Mucosa of descending colon (tissue), 3 donors: ENCODE results near the gene SLC4A4. TPM values are rescaled to one million over a fixed set of nuclear protein-coding genes. Genes with fewer than 3 reads are reported as not detected.

Experiments
- ATAC-seq: fragments of 200-7000 bp; cut with Tn5 transposase; one replicate; pipeline ENCODE4 v1.9.1; 2020; ENCODE audit warnings: mild to moderate bottlenecking, moderate library complexity
- DNase-seq, 3 donors: peaks; one replicate each; pipeline ENCODE4 v3.0.0-alpha.2; 2020
- H3K36me3 ChIP-seq: fragments of 200-600 bp; one replicate; pipeline ENCODE4 v1.8.0; 2021; ENCODE audit warnings: low read depth, mild to moderate bottlenecking
- H3K4me1 ChIP-seq: fragments of 200-600 bp; one replicate; pipeline ENCODE4 v1.8.0; 2021; ENCODE audit warnings: low read depth, mild to moderate bottlenecking
- H3K4me3 ChIP-seq: fragments of 200-600 bp; one replicate; pipeline ENCODE4 v1.8.0; 2021; ENCODE audit warnings: mild to moderate bottlenecking
- H3K9me3 ChIP-seq: fragments of 200-600 bp; one replicate; pipeline ENCODE4 v1.8.0; 2021; ENCODE audit warnings: mild to moderate bottlenecking
- CTCF ChIP-seq: fragments of 200-600 bp; IDR thresholded peaks from one replicate; pipeline ENCODE4 v1.8.0; 2022; ENCODE audit warnings: antibody characterized with exemption, mild to moderate bottlenecking
- intact Hi-C, 2 donors: fragments of 100-400 bp; cut with DNase I in 1 of 2; cut with micrococcal nuclease in 1 of 2; formaldehyde crosslinking; loops; one replicate each; pipeline versions ENCODE4 v1.11.0 to v1.11.1; 2022; cut with DNase I, micrococcal nuclease
- total RNA-seq, 3 donors: library from RNA; stranded (reverse); fragmentation: NEBNext Ultra II Directional in 2 of 3; extraction: Animal tissue kit (Norgen Biotek cat#: 25700) in 2 of 3; gene quantifications; one replicate each; pipeline versions ENCODE4 v1.2.1 to v1.2.4, GENCODE V29; 2021 to 2023
- donor health status: DM: no; HTN: no; CAD: no; lungs with moderate emphysema.
- donor health status: DM: no; HTN: no; CAD: no.
- donor health status: DM: no; HTN: yes; CAD: no.

SLC4A4 gene
- total RNA-seq, 3 donors from 2014 or later = 102 to 248 (median 165) TPM

DNA sequence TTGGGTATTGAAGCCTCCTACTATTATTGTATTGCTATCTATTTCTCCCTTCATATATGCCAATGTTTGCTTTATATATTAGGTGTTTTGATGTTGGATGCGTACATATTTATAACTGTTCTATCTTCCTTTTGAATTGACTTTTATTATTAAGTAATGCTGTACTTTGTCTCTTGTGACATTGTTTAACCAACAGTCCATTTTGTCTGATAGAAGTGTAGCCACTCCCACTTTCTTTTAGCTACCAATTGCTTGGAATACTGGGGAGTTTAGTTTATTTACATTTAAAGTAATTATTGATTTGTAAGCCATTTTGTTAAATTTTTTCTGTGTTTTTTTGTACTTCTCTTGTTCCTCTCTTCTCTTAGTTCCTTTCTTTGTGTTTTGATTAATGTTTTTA lies 249.2 kb downstream of the SLC4A4 start:
- Histone ChIP-seq H3K9me3 (no peaks in the 10 kb centered on the region), H3K36me3 (no peaks in the 10 kb centered on the region), H3K4me3 (no peak overlapping the region), H3K4me1 (no peaks in the 10 kb centered on the region)
- intact Hi-C loops = no loop called here
- DNase-seq (no peak), ATAC-seq (no peak)
- no peak for TF ChIP-seq CTCF

- no peak overlapping the region for H3K4me3 ChIP-seq
- DNase-seq (no peak), ATAC-seq (no peak)
- no peak for TF ChIP-seq CTCF
- intact Hi-C loops = no loop called here
- H3K4me1 ChIP-seq = no peaks in the 10 kb centered on the region
- H3K36me3 ChIP-seq = no peaks in the 10 kb centered on the region
- no peaks in the 10 kb centered on the region for H3K9me3 ChIP-seq
Measured at GRCh38 chr4:71592793-71593192, 254.0 kb downstream of the SLC4A4 start.

DNA sequence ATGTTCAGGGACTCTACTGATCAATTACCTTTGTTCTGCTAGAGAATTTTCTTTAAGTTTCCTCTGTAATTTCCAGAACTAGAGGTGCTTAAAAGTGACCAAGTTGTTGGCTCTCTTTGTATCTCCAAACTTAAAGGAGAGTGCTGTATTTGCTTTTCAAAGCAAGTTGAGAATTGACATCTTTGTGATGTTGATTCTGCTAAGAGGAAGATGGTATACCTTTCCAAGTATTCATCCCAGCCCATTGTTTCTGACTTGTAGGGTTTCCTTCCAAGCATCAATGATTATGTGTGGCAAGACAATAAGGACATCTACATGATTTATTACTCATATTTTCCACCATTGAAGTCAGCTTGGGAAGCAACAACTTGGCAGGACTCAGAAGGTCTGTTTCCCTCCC lies 254.5 kb downstream of the SLC4A4 start:
- H3K9me3 ChIP-seq = no peaks in the 10 kb centered on the region
- DNase-seq = no peak
- no peaks in the 10 kb centered on the region for H3K36me3 ChIP-seq
- no peak for TF ChIP-seq CTCF
- ATAC-seq = no peak
- intact Hi-C loops = no loop called here
- no peak overlapping the region for H3K4me3 ChIP-seq
- no peaks in the 10 kb centered on the region for H3K4me1 ChIP-seq

DNA sequence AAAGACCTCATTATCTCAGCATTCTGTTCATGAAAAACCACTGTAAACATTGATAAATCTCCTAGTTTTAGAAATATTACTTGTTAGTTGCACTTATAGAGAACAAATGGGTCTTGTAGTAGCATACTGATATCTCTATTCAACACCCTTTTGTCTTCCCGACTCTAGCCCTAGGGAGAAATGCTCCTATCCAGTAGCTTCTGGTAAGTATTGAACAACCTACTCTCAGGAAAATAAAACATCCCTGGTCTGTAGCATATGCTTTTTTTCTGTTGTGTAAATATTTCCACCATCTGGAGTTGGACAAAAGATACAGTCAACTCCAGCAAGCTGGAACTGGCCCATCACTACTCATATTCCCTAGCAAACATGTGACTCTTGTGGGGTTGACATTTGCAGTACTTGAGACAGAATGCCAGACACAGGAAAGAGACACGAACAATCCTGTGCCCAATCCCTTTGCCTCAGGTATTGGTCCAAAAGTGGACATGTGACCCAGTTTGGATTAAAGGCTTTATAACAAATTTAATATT lies 256.8 kb downstream of the SLC4A4 start:
- TF ChIP-seq CTCF = no peak
- ATAC-seq = no peak
- no peaks in the 10 kb centered on the region for H3K36me3 ChIP-seq

DNA sequence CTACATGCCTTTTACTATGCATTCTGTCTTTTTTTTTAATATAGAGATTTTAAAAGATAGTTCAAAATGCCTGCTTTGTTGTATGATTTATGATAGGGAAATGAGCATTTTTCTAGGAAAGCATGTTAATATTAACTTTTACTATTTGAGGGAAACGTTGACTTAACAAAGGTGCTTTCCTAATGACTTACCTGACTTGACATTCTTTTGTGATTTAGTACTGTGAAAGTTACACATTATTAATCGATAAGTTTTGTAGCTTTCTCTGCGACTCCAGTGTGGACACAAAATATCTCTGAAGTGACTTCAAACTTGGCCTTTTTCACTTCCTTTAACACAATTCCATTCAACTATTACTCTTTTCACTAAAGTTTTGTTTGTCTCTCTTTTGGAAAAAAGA lies 260.8 kb downstream of the SLC4A4 start:
- Histone ChIP-seq H3K36me3 (no peaks in the 10 kb centered on the region), H3K4me1 (no peaks in the 10 kb centered on the region), H3K4me3 (no peak overlapping the region), H3K9me3 (no peaks in the 10 kb centered on the region)
- intact Hi-C loops = no loop called here
- no peak for DNase-seq
- no peak for ATAC-seq
- TF ChIP-seq CTCF = no peak

More for the DNA sequence above, 256.8 kb downstream of the SLC4A4 start:
- Histone ChIP-seq H3K4me1 (no peaks in the 10 kb centered on the region), H3K4me3 (no peak overlapping the region), H3K9me3 (no peaks in the 10 kb centered on the region)
- no peak for DNase-seq
- intact Hi-C loops = no loop called here
